ENCODE data around the gene AIP. TPM values are rescaled to one million over a fixed set of nuclear protein-coding genes. Genes with fewer than 3 reads are reported as not detected.
"Not testable (repeated sequence)": the region's sequence is repeated elsewhere in the genome, so short reads cannot be mapped to it uniquely, and the experiment has no call there.

Gene AIP
- total RNA-seq, 1 experiment from 2014 or later, result 49.2 TPM

DNA sequence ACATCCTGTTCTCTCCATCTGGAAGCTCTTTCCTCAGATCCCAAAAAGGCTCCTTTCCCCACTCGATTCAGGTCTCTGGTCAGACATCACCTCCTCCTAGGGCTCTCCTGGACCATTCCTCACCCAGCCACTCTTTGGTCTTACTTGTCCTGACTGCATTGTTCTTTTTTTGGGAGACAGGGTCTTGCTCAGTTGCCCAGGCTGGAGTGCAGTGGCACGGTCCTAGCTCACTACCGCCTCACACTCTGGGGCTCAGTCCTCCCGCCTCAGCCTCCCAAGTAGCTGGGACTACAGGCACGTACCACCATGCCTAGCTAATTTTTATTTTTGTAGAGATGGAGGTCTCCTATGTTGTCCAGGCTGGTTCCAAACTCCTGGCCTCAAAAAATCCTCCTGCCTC lies 37.3 kb upstream of the AIP start:
- no peak for DNase-seq (ENCODE audit: extremely low read depth, low read depth)

GRCh38 chr11:67448220-67448609 lies 34.6 kb upstream of the AIP start:
- no peak for DNase-seq (ENCODE audit: extremely low read depth, low read depth)

DNA sequence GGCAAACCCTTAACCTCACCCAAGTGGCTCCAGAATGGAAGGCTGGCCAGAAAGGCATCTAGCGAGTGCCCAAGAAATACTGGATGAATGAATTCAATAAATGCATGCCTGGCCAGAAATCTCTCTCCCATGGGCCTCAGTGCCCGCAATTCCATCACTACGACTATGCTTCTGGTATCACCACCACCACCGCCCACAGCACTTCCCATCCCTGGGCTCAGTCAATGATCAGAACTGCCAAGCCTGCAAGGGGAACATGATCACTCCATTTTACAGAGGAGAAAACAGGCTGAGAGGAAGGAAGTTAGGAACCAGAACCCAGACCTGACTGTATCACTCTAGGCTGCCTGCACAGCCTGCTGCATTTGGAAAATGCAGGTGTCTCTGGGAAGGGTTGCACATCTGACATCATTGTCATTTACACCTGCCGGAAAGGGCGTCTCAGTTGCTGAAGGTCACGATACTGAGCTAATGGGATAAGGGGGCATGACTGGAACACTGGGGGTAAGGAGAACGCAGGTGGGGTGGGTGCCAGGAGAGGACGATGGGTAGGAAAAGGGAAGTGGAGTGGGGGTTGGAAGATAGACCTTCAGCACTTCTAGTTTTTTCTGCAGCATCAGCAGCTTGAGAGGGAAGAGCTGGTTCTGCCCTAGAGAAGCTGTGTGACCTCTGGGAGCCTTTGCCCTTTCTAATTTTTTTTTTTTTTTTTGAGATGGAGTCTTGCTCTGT lies 33.5 kb upstream of the AIP start:
- DNase-seq (ENCODE audit: extremely low read depth, low read depth), result no peak

GRCh38 chr11:67450796-67451657 lies 31.8 kb upstream of the AIP start:
- DNase-seq (ENCODE audit: extremely low read depth, low read depth), result no peak

GRCh38 chr11:67451658-67451976 lies 31.2 kb upstream of the AIP start:
- DNase-seq (ENCODE audit: extremely low read depth, low read depth), result no peak

DNA sequence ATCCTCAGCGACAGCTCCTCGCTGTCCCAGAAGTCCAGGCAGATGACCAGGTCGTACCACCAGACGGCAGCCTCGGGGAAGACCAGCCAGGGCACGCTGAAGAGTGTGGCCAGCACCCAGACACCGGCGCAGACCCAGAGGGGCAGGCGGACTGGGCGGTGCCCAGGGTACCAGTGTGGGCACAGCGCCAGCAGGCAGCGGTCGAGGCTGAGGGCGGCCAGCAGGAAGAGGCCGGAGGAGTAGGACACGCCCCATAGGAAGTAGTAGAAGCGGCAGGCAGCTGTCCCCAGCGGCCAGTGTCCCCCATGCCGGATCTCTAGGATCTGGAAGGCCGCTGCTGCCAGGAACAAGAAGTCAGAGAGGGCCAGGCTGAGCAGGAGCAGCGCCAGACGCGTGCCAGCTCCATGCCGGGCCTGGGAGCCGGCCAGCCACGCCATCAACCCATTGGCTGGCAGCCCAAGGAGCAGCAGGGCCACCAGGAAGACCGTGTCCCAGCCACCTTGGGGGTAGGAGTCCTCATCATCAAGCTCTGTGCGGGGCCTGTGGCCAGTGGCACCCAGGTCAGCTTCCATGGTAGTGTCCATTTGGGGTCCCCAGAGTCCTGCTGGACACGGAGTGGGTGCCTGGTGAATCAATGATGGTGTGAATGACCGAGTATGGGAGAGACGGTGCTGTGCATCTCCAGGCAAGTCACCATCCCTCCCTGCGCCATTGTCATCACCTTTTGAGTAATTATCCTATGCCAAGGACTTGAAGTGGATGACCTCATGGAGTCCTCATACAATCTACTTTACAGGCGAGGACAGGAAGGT lies 30.5 kb upstream of the AIP start, which contains the start of gene GPR152:
Gene GPR152 (minus strand): TSS at position 589 of the 812 bp plus-strand sequence. CDS start 5 bp downstream, at position 584.
- no peak for DNase-seq (ENCODE audit: extremely low read depth, low read depth)

DNA sequence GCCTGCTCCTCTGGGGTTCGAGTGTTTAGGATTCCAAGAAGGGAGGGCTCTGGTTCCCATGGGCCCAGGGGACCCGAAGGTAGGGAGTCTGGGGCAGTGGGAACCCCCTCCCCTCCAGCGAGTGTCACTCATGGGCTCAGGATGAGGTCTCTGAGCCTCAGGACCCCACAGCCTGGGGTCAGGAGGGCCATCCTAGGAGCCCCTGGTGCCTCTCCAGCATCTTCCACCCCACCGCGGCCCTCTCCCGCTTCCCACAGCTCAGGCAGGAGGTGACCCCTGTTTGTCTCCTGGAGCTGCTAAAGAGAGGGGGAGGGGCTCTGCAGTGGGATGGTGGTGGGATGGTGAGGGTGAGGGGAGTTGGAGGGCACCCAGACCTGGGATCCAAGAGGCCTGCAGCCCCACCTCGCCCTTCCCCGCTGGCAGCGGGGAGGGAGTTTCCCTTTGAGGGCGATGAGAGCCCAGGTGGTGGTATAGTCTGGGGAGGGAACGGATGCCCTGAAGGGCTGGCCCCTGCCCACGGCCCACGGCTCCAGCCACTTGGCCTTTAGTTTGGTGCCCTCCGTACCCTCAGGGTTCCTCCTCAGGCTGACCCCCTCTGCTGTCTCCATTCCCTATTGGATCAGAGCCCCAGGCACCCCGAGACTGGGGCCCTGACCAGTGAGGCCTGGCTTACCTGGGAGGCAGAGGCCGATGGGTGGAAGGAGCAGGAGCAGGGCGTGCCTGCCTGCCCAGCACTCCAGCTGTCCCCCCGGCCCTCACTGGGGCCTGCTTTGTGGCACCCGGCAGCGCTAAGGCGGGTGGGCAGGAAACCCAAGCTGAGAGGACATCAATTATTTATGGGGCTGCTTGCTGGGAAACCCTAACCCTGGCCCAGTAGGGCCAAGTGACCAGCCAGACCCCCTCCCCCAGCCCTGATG lies 28.8 kb upstream of the AIP start:
- DNase-seq (ENCODE audit: extremely low read depth, low read depth), result no peak

DNA sequence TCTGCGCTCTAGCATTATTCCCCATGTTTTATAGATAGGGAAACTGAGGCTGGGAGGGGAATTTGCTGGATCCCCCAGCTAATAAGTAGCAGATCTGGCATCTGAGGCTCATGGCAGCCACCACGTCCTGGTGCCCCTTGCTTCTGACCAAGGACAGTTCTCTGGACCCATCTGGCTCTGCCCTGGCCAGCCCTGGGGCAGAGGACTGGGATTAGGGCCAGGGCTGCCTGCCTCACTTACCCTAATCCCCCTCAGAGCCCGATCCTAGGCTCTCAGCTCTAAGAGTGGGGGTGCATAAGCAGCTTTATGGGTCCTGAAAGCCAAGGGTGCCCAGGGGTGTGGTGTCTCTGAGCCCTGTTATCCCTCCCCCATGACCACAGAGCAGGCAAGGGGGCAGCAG lies 27.8 kb upstream of the AIP start, which contains the start of gene CABP4:
Gene CABP4 (plus strand): TSS at position 301 of the 400 bp plus-strand sequence. CDS start 70 bp downstream, at position 371.
- DNase-seq (ENCODE audit: extremely low read depth, low read depth), result no peak

DNA sequence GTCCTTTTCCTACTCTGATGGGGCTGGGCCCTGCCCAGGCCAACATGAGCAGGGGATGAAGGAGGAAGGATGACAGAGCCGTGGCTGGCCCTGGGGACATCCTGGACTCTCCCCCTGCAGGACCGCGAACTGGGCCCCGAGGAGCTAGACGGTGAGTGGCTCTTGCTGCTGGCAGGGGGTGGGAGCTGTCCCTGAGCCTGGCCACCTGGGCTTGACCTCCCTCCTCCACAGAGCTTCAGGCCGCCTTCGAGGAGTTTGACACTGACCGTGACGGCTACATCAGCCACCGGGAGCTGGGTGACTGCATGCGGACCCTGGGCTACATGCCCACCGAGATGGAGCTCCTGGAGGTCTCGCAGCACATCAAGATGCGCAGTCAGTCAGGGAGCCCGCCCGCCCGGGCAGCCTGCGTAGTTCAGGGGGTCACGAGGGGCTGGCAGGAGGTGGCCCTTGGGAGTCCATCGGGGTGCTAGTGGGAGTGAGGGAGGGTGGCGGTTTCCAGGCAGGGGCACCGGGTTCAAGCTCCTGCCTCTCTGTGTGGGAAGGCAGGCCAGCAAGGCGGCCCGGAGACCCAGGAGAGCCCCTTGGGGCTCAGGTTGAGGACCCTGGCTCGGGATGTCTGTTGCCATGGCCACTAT lies 26.6 kb upstream of the AIP start:
- DNase-seq (ENCODE audit: extremely low read depth, low read depth), result no peak

DNA sequence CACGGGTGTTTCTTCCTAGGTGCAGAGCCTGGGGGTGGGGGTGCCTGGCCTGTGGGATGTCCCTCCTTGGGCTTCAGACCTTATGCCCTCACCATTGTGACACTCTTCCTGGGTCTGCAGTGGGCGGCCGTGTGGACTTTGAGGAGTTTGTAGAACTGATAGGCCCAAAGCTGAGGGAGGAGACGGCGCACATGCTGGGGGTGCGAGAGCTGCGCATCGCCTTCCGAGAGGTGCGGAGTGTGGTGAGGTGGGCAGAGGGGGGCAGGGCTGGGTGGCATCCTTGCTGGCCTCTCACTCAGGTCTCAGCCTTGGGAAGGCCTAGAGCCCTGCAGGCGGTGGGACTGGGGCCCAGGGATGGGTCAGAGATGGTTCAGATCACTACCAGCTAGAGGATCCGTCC lies 25.4 kb upstream of the AIP start:
- no peak for DNase-seq (ENCODE audit: extremely low read depth, low read depth)

DNA sequence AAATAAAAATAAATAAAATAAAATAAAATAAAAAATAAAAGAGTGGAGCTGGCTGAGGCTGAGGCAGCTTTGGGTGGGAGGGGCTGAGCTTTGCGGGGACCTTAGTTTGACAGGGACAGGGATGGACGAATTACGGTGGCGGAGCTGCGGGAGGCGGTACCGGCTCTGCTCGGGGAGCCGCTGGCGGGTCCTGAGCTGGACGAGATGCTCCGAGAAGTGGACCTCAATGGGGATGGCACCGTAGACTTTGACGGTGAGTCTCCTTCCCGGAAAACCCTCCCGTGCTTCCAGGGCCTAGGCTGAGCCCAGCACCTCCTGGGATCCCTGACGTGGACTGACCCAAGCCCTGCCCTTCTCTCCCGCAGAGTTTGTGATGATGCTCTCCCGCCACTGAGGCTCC lies 24.6 kb upstream of the AIP start:
- DNase-seq (ENCODE audit: extremely low read depth, low read depth), result no peak

GRCh38 chr11:67463186-67463585 lies 19.6 kb upstream of the AIP start:
- no peak for DNase-seq (ENCODE audit: extremely low read depth, low read depth)

GRCh38 chr11:67463680-67464410 lies 19.0 kb upstream of the AIP start:
- peak; percentile 87 for DNase-seq (ENCODE audit: extremely low read depth, low read depth)

DNA sequence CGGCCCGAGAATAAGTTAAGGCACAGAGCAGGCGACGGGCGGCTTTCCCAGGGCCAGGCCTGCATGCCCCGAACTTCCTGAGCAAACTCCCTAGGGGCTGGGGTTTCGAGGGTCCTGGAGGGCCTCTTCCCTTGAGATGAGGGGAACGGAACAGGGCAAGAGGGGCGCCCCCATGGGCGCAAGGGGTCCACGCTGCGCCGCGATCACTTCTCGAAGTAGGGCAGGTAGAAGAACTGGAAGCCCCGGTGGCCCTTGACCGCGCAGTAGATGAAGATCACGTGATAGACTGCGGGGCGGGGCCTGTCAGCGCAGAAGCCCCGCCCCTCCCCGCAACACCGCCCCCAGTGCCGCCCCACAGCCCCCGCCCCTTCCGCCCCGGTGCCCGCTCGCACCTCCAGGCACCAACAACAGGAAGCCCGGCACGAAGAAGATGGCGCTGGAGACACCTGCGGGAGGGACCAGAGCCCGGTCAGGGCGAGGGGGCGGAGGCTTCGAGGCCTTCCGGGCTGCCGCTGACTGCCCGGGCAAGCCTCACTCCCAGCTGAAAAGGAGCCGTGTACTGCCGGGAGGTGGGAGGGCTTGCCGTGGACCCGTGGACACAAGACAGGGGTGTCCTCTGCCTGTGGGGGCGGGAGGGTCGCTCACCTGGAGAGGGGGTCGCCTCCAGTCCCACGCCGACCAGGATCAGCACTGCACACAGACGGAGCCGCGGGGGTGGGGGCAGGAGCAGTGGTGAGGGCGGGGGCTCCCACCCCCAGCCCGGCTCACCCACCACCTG lies 18.2 kb upstream of the AIP start:
- DNase-seq (ENCODE audit: extremely low read depth, low read depth), result peak; percentile 75

DNA sequence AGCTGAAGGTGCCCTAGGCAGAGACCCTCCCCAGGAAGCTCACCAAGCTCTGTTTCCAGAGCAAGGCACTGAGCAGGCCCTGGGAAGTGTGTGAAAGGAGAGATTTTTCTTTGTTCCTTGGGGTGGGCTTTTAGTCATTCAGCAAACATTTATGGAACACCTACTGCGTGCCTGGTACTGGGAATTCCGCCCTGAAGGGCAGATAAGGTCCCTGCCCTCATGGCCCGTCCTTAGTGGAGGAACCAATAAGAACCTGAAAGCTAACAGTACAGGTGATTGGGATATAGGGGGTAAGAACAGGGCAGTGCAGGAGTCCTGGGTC lies 17.7 kb upstream of the AIP start:
- no peak for DNase-seq (ENCODE audit: extremely low read depth, low read depth)

DNA sequence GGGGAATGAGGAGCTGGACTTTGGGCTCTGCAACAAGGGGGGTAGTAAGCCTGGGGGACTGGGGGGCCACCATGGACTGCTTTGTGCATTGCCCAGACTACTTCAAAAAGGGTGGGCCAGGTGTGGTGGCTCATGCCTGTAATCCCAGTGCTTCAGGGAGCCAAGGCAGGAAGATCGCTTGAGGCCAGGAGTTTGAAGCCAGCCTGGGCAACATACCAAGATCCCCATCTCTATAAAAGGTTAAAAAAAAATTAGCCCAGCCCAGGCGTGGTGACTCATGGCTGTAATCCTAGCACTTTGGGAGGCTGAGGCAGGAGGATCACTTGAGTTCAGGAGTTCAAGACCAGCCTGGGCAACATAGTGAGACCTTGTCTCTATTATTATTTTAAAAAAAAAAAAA lies 17.3 kb upstream of the AIP start:
- DNase-seq (ENCODE audit: extremely low read depth, low read depth), result not testable (repeated sequence)

DNA sequence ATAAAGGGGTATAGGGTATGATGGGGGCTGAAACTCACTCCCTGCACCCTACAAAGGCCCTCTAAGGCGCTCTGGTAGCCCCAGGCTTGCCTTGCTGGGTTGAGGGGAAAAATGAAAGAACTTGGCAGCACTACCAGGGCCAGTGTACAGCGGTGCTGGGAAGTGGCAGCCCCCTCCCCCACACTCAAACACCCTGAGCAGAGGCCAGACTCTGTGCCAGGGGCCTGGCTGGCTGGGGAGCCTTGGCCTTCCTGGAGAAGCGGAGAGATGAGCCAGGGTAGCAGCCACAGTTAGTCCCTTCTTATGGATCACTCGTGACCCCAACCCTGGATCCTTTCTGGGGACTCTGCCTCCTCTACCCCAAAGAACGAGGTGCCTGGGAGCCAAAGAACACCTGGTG lies 16.5 kb upstream of the AIP start:
- no peak for DNase-seq (ENCODE audit: extremely low read depth, low read depth)
